ENCODE data around the gene BUB1. TPM values are rescaled to one million over a fixed set of nuclear protein-coding genes. Genes with fewer than 3 reads are reported as not detected.

The BUB1 gene
- total and polyA plus RNA-seq, 2 donors: 3.8 to 52.9 TPM

DNA sequence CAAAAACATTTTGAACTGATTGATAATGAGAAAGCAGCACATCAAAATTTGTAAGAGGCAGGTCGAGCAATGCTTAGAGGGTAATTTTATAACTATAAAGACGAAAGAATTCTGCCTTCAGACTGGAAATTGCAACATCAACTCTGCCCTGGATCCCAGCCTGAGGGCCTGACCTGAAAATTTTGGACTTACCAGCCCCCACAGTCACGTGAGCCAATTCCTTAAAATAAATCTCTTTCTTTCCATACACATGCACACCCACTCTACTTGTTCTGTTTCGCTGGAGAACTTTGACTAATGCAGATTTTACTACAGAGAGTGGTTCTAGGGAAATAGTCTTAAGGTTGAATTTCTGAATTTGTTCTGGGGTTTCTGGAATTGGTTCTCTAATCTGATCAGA is 39.9 kb upstream of the BUB1 start:
- H3K9me3 ChIP-seq (ENCODE audit: control insufficient read depth in 2 of 2, insufficient read depth in 1 of 2, low read length in 1 of 2): no peaks in the 10 kb centered on the region
- H3K4me3 ChIP-seq (ENCODE audit: low read length in 2 of 2): no peak overlapping the region
- no peak overlapping the region for H3K27ac ChIP-seq (ENCODE audit: low read depth in 1 of 2, low read length in 1 of 2)
- 95% methylated on average over 4 of the region's 4 CpGs for WGBS
- H3K36me3 ChIP-seq (ENCODE audit: control insufficient read depth in 2 of 2, insufficient read depth in 2 of 2, low read length in 1 of 2): no peaks in the 10 kb centered on the region
- no peaks in the 10 kb centered on the region for H3K27me3 ChIP-seq (ENCODE audit: control insufficient read depth in 2 of 2, insufficient read depth in 1 of 2, low read length in 1 of 2)
- no peaks in the 10 kb centered on the region for H3K4me1 ChIP-seq (ENCODE audit: control insufficient read depth in 2 of 2, insufficient read depth in 2 of 2, low read length in 2 of 2)
- DNase-seq (ENCODE audit: low read depth in 6 of 9, low spot score in 9 of 9): no peak

DNA sequence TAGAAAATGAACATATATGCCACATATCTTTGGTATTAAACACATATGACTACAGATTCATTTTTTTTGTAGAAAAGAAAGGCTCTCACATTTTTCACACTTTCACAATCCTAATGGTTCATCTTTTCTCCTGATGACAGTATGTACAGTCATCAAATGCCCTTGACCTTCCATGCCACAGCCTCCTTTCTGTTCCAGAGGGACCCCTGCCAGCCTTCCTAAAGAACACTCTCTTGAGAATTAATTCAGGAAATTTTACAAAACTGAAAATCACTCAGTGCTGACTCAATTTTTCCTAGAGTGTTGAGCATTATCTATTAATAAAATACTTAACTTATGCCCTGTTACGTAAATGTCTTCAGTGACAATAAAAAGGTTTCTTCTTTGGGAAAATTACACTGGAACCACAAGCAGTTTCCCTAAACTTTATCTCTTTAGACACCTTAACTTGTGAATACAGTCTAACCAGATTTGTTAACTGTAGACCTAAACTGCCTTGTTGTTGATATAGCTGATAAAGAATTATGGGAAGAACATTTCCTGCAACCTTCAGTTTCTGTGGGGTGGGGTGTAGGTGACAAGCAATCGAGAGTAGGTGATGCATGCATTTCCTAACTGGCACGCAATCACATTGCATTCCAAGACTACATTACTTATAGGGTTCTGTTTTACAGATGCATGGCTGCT is 39.2 kb upstream of the BUB1 start:
- H3K9me3 ChIP-seq (ENCODE audit: control insufficient read depth in 2 of 2, insufficient read depth in 1 of 2, low read length in 1 of 2): no peaks in the 10 kb centered on the region
- DNase-seq (ENCODE audit: low read depth in 6 of 9, low spot score in 9 of 9): no peak
- 94% methylated on average over 3 of the region's 3 CpGs for WGBS

DNA sequence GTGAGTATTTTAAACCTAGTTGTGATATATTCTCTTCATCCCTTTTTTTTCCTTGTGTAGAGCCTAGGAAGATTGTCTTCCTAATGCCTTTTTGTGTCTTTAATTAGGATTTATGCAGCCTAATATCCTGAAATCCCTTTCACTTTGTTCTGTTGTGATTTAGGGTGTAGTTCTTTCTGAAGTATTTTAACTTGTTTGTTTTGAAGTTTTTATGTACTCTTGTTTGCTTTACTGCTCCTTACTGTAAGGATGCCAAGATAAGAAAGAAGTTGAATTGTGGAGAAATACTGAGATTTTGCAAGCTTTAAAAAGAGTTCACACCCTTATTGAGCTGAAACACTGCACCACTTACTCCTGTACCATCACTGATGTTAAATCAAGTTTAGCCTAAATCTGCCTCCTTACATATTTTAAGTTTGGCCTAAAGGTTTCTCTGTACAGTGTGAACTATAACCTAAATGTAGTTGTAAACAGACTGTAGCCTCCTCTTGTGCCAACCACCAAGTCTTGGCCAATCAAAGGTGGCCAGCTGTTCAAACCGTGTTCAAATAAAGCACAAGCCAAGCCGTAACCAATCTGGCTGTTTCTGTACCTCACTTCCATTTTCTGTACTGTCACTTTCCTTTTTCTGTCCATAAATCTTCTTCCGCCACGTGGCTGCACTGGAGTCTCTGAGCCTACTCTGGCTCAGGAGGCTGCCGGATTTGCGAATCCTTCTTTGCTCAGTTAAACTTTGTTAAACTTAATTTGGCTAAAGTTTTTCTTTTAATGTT is 36.8 kb upstream of the BUB1 start:
- no peak overlapping the region for H3K27ac ChIP-seq (ENCODE audit: low read depth in 1 of 2, low read length in 1 of 2)
- no peak for DNase-seq (ENCODE audit: low read depth in 6 of 9, low spot score in 9 of 9)
- 68% methylated on average over 6 of the region's 6 CpGs for WGBS

More for the DNA sequence above, 39.2 kb upstream of the BUB1 start:
- H3K36me3 ChIP-seq (ENCODE audit: control insufficient read depth in 2 of 2, insufficient read depth in 2 of 2, low read length in 1 of 2): no peaks in the 10 kb centered on the region
- no peaks in the 10 kb centered on the region for H3K27me3 ChIP-seq (ENCODE audit: control insufficient read depth in 2 of 2, insufficient read depth in 1 of 2, low read length in 1 of 2)
- H3K27ac ChIP-seq (ENCODE audit: low read depth in 1 of 2, low read length in 1 of 2): no peak overlapping the region
- H3K4me1 ChIP-seq (ENCODE audit: control insufficient read depth in 2 of 2, insufficient read depth in 2 of 2, low read length in 2 of 2): no peaks in the 10 kb centered on the region
- no peak overlapping the region for H3K4me3 ChIP-seq (ENCODE audit: low read length in 2 of 2)

DNA sequence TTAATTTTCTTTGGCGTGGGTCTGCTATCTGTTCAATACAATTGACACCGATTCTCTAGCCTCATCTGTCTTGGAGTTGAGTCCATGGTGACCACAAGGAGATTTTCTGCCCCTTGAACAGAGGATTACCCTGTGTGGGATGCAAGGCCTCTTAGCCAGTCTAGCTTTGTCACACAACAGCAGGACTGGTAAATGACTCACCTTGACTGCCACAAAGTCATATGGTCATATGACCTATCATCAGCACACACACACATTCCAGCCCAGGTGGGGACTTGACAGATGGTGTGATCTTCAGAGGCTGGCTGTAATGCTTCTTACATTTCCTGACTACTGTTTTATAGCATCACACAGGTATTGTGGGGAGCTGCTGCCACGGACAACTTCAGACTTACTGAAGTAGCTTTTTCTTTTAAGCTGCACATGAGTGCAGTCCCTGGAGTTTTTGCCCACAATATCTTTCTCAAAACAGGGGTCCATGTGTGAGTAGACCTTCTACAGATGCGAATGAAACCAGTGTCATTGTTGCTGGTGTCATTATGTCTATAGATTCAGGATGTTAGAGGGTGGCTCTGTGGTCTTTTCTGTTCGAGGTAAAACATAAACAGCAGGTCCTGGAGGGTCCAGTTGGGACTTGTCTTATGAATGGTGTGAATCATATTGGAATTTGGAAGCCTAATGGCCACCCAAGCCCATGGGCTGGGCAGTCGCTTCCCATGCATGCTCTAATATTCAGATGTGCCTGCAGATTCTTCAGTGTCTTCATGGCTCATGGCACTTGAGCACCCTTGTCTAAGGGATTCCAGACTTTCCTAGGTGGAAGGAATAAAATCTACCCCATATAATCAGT is 35.9 kb upstream of the BUB1 start:
- Histone ChIP-seq H3K9me3 (ENCODE audit: control insufficient read depth in 2 of 2, insufficient read depth in 1 of 2, low read length in 1 of 2) (no peaks in the 10 kb centered on the region), H3K36me3 (ENCODE audit: control insufficient read depth in 2 of 2, insufficient read depth in 2 of 2, low read length in 1 of 2) (no peaks in the 10 kb centered on the region), H3K27me3 (ENCODE audit: control insufficient read depth in 2 of 2, insufficient read depth in 1 of 2, low read length in 1 of 2) (no peaks in the 10 kb centered on the region), H3K4me3 (ENCODE audit: low read length in 2 of 2) (no peak overlapping the region), H3K27ac (ENCODE audit: low read depth in 1 of 2, low read length in 1 of 2) (no peak overlapping the region), H3K4me1 (ENCODE audit: control insufficient read depth in 2 of 2, insufficient read depth in 2 of 2, low read length in 2 of 2) (no peaks in the 10 kb centered on the region)
- no peak for DNase-seq (ENCODE audit: low read depth in 6 of 9, low spot score in 9 of 9)
- 89% methylated on average over 6 of the region's 6 CpGs for WGBS

More for the DNA sequence above, 36.8 kb upstream of the BUB1 start:
- Histone ChIP-seq H3K9me3 (ENCODE audit: control insufficient read depth in 2 of 2, insufficient read depth in 1 of 2, low read length in 1 of 2) (no peaks in the 10 kb centered on the region), H3K36me3 (ENCODE audit: control insufficient read depth in 2 of 2, insufficient read depth in 2 of 2, low read length in 1 of 2) (no peaks in the 10 kb centered on the region), H3K4me1 (ENCODE audit: control insufficient read depth in 2 of 2, insufficient read depth in 2 of 2, low read length in 2 of 2) (no peaks in the 10 kb centered on the region), H3K4me3 (ENCODE audit: low read length in 2 of 2) (no peak overlapping the region), H3K27me3 (ENCODE audit: control insufficient read depth in 2 of 2, insufficient read depth in 1 of 2, low read length in 1 of 2) (no peaks in the 10 kb centered on the region)

DNA sequence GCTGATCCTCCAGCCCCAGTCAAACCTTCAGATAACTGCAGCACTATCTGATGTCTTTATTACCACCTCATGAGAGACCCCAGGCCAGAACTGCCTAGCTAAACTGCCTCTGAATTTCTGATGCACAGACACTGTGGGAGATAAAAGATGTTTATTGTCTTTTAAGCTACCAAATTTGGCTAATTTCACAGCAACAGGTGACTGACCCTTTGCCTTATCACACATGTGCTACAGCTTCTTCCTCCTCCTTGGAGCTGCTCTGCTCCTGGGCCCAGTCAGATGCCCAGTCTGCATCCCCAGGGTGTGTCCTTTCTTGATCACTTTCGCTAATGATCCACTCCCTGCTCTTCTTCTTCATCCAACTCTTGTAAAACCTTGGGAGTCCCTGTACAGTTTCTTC is 34.9 kb upstream of the BUB1 start:
- Histone ChIP-seq H3K27ac (ENCODE audit: low read depth in 1 of 2, low read length in 1 of 2) (no peak overlapping the region), H3K9me3 (ENCODE audit: control insufficient read depth in 2 of 2, insufficient read depth in 1 of 2, low read length in 1 of 2) (no peaks in the 10 kb centered on the region), H3K36me3 (ENCODE audit: control insufficient read depth in 2 of 2, insufficient read depth in 2 of 2, low read length in 1 of 2) (no peaks in the 10 kb centered on the region), H3K4me3 (ENCODE audit: low read length in 2 of 2) (no peak overlapping the region), H3K27me3 (ENCODE audit: control insufficient read depth in 2 of 2, insufficient read depth in 1 of 2, low read length in 1 of 2) (no peaks in the 10 kb centered on the region), H3K4me1 (ENCODE audit: control insufficient read depth in 2 of 2, insufficient read depth in 2 of 2, low read length in 2 of 2) (no peaks in the 10 kb centered on the region)
- 100% methylated on average over 1 of the region's 1 CpG for WGBS
- no peak for DNase-seq (ENCODE audit: low read depth in 6 of 9, low spot score in 9 of 9)

DNA sequence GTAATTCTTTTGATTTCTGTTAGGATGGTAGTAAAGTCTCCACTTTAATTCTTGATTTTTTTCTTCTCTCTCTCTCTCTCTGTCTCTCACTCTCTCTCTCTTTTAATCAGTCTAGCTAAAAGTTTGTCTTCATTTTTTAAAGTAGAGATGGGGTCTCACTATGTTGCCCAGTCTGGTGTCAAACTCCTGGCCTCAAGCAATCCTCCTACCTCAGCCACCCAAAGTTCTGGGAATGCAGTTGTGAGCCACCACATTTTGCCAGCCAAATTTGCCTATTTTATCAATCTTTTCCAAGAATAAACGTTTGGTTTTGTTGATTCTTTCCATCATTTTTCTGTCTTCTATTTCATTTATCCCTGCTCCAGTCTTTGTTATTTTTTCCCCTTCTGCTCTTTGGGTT is 30.6 kb upstream of the BUB1 start:
- no peak overlapping the region for H3K27ac ChIP-seq (ENCODE audit: low read depth in 1 of 2, low read length in 1 of 2)
- no peaks in the 10 kb centered on the region for H3K9me3 ChIP-seq (ENCODE audit: control insufficient read depth in 2 of 2, insufficient read depth in 1 of 2, low read length in 1 of 2)
- no peak overlapping the region for H3K4me3 ChIP-seq (ENCODE audit: low read length in 2 of 2)
- no peaks in the 10 kb centered on the region for H3K36me3 ChIP-seq (ENCODE audit: control insufficient read depth in 2 of 2, insufficient read depth in 2 of 2, low read length in 1 of 2)
- no peaks in the 10 kb centered on the region for H3K27me3 ChIP-seq (ENCODE audit: control insufficient read depth in 2 of 2, insufficient read depth in 1 of 2, low read length in 1 of 2)
- 76% methylated on average over 1 of the region's 1 CpG for WGBS
- H3K4me1 ChIP-seq (ENCODE audit: control insufficient read depth in 2 of 2, insufficient read depth in 2 of 2, low read length in 2 of 2): no peaks in the 10 kb centered on the region
- DNase-seq (ENCODE audit: low read depth in 6 of 9, low spot score in 9 of 9): no peak

DNA sequence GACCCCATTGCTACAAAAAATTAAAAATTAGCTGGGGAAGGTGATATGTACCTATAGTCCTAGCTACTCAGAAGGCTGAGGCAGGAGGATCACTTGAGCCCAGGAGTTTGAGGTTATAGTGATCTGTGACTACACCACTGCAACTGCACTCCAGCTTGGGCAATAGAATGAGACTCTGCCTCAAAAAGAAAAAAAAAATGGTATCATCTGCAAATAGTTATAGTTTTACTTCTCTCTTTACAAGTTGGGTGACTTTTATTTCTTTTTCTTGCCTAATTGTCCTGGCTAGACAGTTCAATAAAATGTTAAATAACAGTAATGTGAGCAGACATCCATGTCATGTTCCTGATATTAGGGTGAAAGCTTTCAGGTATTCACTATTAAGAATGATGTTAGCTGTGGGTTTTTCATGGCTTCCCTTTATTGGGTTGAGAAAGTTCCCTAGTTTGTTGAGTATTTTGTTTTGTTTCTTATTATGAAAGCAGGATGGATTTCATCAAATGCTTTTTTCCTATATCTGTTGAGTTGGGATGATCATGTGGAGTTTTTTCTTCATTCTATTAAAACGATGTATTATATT is 29.6 kb upstream of the BUB1 start:
- Histone ChIP-seq H3K4me3 (ENCODE audit: low read length in 2 of 2) (no peak overlapping the region), H3K36me3 (ENCODE audit: control insufficient read depth in 2 of 2, insufficient read depth in 2 of 2, low read length in 1 of 2) (no peaks in the 10 kb centered on the region), H3K27me3 (ENCODE audit: control insufficient read depth in 2 of 2, insufficient read depth in 1 of 2, low read length in 1 of 2) (no peaks in the 10 kb centered on the region), H3K4me1 (ENCODE audit: control insufficient read depth in 2 of 2, insufficient read depth in 2 of 2, low read length in 2 of 2) (no peaks in the 10 kb centered on the region), H3K9me3 (ENCODE audit: control insufficient read depth in 2 of 2, insufficient read depth in 1 of 2, low read length in 1 of 2) (no peaks in the 10 kb centered on the region), H3K27ac (ENCODE audit: low read depth in 1 of 2, low read length in 1 of 2) (no peak overlapping the region)
- 97% methylated on average over 1 of the region's 1 CpG for WGBS
- DNase-seq (ENCODE audit: low read depth in 6 of 9, low spot score in 9 of 9): no peak

DNA sequence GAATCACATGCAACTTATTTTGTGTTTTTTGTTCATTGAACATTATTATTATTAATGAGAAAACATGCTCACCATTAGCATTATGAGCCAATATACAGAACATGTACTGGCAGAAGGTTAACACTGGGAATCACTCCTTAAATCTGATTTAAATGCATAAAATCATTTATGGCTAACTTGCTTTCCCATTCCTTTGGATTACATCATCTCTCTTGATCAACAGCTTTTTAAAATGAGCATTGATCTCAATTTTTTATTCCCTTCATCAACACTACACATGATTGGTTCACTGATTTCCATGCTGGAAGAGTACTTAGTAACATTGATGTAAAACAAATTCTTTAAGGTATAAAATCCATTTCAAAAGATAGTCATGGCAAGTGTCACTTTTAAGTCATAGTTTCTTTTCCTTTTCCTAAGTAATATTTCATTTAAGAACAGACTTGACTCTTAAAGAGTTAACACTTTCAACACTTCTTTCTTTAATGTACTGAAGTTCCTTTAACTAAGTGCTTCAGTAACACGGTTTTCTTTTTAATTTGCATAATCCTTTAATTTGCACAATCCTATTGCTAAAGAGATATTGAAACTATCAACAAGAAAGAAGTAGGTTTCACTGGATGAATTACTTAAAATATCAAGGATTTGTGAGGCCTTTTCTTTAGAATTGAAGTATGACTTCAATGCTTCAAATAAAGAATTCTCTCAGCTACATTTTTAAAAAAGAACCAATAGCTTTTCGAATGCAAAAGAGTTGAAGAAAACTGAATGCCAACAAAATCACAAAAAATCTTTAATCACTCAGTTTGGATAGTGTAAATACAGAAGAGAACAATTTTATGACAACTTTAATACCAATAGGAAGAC is 24.9 kb upstream of the BUB1 start:
- H3K4me3 ChIP-seq (ENCODE audit: low read length in 2 of 2): no peak overlapping the region
- DNase-seq (ENCODE audit: low read depth in 6 of 9, low spot score in 9 of 9): no peak

More for the DNA sequence above, 24.9 kb upstream of the BUB1 start:
- WGBS: 67% methylated on average over 2 of the region's 2 CpGs
- Histone ChIP-seq H3K9me3 (ENCODE audit: control insufficient read depth in 2 of 2, insufficient read depth in 1 of 2, low read length in 1 of 2) (no peaks in the 10 kb centered on the region), H3K27ac (ENCODE audit: low read depth in 1 of 2, low read length in 1 of 2) (no peak overlapping the region), H3K4me1 (ENCODE audit: control insufficient read depth in 2 of 2, insufficient read depth in 2 of 2, low read length in 2 of 2) (no peaks in the 10 kb centered on the region), H3K27me3 (ENCODE audit: control insufficient read depth in 2 of 2, insufficient read depth in 1 of 2, low read length in 1 of 2) (no peaks in the 10 kb centered on the region), H3K36me3 (ENCODE audit: control insufficient read depth in 2 of 2, insufficient read depth in 2 of 2, low read length in 1 of 2) (no peaks in the 10 kb centered on the region)

Measured in thymus (tissue), 11 donors.